GM11168 (cell line): Measurements from ENCODE around the gene ITM2C.

Experiments
- in situ Hi-C: fragments of 300-500 bp; cut with MboI; formaldehyde crosslinking; loops from one replicate; pipeline ENCODE4 v1.12.0; 2022; ENCODE audit warnings: low sequenced_read_pairs; ENCODE audit not compliant: unreplicated experiment

The ITM2C gene

GRCh38 chr2:230864605-230865306 lies at the start of gene ITM2C:
TSS of gene ITM2C (plus strand) at chr2:230864942. CDS start at chr2:230865026, 84 bp downstream.
- in situ Hi-C loops = no loop called here

GRCh38 chr2:230815088-230815487 lies 49.7 kb upstream of the ITM2C start:
- in situ Hi-C loops = no loop called here

- in situ Hi-C loops = no loop called here
Observed at GRCh38 chr2:230816735-230817134, 48.0 kb upstream of the ITM2C start.

- in situ Hi-C loops = no loop called here
Observed at GRCh38 chr2:230819433-230819832, 45.3 kb upstream of the ITM2C start.

GRCh38 chr2:230821261-230821990 lies 43.3 kb upstream of the ITM2C start:
- in situ Hi-C loops = no loop called here

GRCh38 chr2:230821991-230822520 lies 42.7 kb upstream of the ITM2C start:
- in situ Hi-C loops = no loop called here

- in situ Hi-C loops = no loop called here
Observed at GRCh38 chr2:230823264-230823964, 41.3 kb upstream of the ITM2C start.

GRCh38 chr2:230824406-230824978 lies 40.2 kb upstream of the ITM2C start:
- in situ Hi-C loops = no loop called here

- in situ Hi-C loops = no loop called here
Observed at GRCh38 chr2:230825354-230825753, 39.4 kb upstream of the ITM2C start.

GRCh38 chr2:230827774-230828271 lies 36.9 kb upstream of the ITM2C start:
- in situ Hi-C loops = no loop called here

- in situ Hi-C loops = no loop called here
Observed at GRCh38 chr2:230828272-230828961, 36.3 kb upstream of the ITM2C start.

GRCh38 chr2:230829293-230829692 lies 35.4 kb upstream of the ITM2C start:
- in situ Hi-C loops = no loop called here

- in situ Hi-C loops = no loop called here
Observed at GRCh38 chr2:230829959-230830358, 34.8 kb upstream of the ITM2C start.

GRCh38 chr2:230830428-230830827 lies 34.3 kb upstream of the ITM2C start:
- in situ Hi-C loops = no loop called here

- in situ Hi-C loops = loop anchor here (10.0 kb wide), 1 partner anchor 154 kb away; the partner anchor contains the start of gene SPATA3
Observed at GRCh38 chr2:230840301-230840700, 24.4 kb upstream of the ITM2C start.

GRCh38 chr2:230842473-230842872 lies 22.3 kb upstream of the ITM2C start:
- in situ Hi-C loops = loop anchor here (10.0 kb wide), 1 partner anchor 152 kb away; the partner anchor contains the start of gene SPATA3

GRCh38 chr2:230843132-230843531 lies 21.6 kb upstream of the ITM2C start:
- in situ Hi-C loops = loop anchor here (10.0 kb wide), 1 partner anchor 152 kb away; the partner anchor contains the start of gene SPATA3

- in situ Hi-C loops = loop anchor here (10.0 kb wide), 1 partner anchor 148 kb away; the partner anchor contains the start of gene SPATA3
Observed at GRCh38 chr2:230846360-230846759, 18.4 kb upstream of the ITM2C start.

GRCh38 chr2:230847883-230848388 lies 16.8 kb upstream of the ITM2C start:
- in situ Hi-C loops = loop anchor here (10.0 kb wide), 1 partner anchor 147 kb away; the partner anchor contains the start of gene SPATA3
